LHCN-M2 (cell line): ENCODE data around the gene EFNA1. TPM values are rescaled to one million over a fixed set of nuclear protein-coding genes. Genes with fewer than 3 reads are reported as not detected.
"Not testable (repeated sequence)": the region's sequence is repeated elsewhere in the genome, so short reads cannot be mapped to it uniquely, and the experiment has no call there.

ENCODE experiments used
- DNase-seq: peaks from one replicate; pipeline ENCODE4 v3.0.0-alpha.2; 2012; ENCODE audit warnings: low read depth
- total RNA-seq: library from RNA; depleted of rRNA; stranded (reverse); fragments of >200 nt; gene quantifications from 2 replicates; pipeline ENCODE4 v1.2.3, GENCODE V29; 2014

EFNA1 gene
- total RNA-seq, 1 experiment from 2014 or later: 0.23 TPM

GRCh38 chr1:155092131-155092530, 35.5 kb upstream of the EFNA1 start:
- no peak for DNase-seq

GRCh38 chr1:155092641-155093040, 35.0 kb upstream of the EFNA1 start:
- no peak for DNase-seq

GRCh38 chr1:155093911-155094621, 33.6 kb upstream of the EFNA1 start:
- no peak for DNase-seq

GRCh38 chr1:155094622-155094948, 33.1 kb upstream of the EFNA1 start:
- DNase-seq: no peak

- no peak for DNase-seq
Observed at GRCh38 chr1:155099331-155099730, 28.3 kb upstream of the EFNA1 start.

- no peak for DNase-seq
Observed at GRCh38 chr1:155103325-155103724, 24.4 kb upstream of the EFNA1 start.

GRCh38 chr1:155104605-155105534, 22.8 kb upstream of the EFNA1 start:
- DNase-seq: no peak

- DNase-seq: no peak
Observed at GRCh38 chr1:155105604-155106011, 22.1 kb upstream of the EFNA1 start.

- DNase-seq: no peak
Observed at GRCh38 chr1:155106862-155107261, 20.8 kb upstream of the EFNA1 start.

GRCh38 chr1:155107309-155108264, 20.1 kb upstream of the EFNA1 start:
- DNase-seq: no peak

GRCh38 chr1:155108296-155108695, 19.4 kb upstream of the EFNA1 start:
- DNase-seq: no peak

- DNase-seq: no peak
Observed at GRCh38 chr1:155110381-155110780, 17.3 kb upstream of the EFNA1 start.

GRCh38 chr1:155110826-155111225, 16.9 kb upstream of the EFNA1 start:
- no peak for DNase-seq

- DNase-seq: no peak
Observed at GRCh38 chr1:155113450-155113980, 14.2 kb upstream of the EFNA1 start.

- DNase-seq: no peak
Observed at GRCh38 chr1:155116113-155116764, 11.4 kb upstream of the EFNA1 start.

GRCh38 chr1:155117610-155118009, 10.1 kb upstream of the EFNA1 start:
- DNase-seq: no peak

GRCh38 chr1:155118090-155118489, 9.6 kb upstream of the EFNA1 start:
- DNase-seq: not testable (repeated sequence)

- no peak for DNase-seq
Observed at GRCh38 chr1:155120253-155120652, 7.4 kb upstream of the EFNA1 start.

- DNase-seq: no peak
Observed at GRCh38 chr1:155121249-155121648, 6.4 kb upstream of the EFNA1 start.

- DNase-seq: no peak
Observed at GRCh38 chr1:155122308-155122707, 5.4 kb upstream of the EFNA1 start.

- DNase-seq: no peak
Observed at GRCh38 chr1:155123801-155124200, 3.9 kb upstream of the EFNA1 start.
